Amniotic epithelial cell (primary cell): ENCODE measurements around the gene STK24.
A peak's percentile ranks its signal among the peaks of the same experiment; 100 is the strongest.

ENCODE experiments used
- DNase-seq: peaks from one replicate; pipeline ENCODE4 v3.0.0-alpha.2; 2010; ENCODE audit warnings: low read depth

The STK24 gene

GRCh38 chr13:98450539-98451111, 126.3 kb downstream of the STK24 start:
- DNase-seq: no peak

DNA sequence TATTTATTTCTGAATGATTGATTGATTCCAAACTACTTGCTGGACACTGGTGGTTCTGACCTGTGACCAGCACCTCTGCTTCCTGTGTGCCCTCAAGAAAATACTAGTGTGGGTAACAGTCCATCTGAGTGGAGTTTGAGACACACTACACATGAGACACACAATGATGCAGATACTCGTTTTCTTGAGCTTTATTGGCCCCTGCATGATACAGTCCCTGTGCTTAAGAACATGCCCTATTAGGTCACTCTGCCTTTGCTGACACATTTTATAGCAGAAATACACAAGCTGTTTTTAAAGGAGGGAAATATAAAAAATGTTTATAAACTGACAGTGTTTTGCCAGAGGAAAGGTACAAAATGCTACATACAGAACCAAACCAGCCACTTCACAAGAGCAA, 126.9 kb downstream of the STK24 start:
- DNase-seq: no peak

DNA sequence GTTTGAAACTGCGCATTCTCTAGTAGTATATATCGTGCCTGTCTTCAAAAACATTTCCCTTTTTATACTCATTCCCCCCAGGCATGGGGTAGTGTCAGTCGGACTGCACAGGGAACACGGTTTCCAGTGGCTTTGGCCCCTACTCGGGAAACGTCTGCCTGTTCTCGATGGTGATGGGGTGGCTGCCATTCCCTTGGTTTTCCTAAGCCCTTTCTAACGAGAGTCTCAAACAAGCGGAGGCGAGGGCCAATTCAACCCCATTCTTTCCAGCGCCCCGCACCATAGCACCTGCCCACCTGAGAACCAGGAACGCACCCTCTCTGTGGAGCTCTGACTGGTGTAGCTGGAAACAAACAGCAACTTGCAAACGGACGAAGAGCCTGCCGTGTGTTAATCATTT, 127.6 kb downstream of the STK24 start:
- DNase-seq: no peak

GRCh38 chr13:98448642-98448928, 128.3 kb downstream of the STK24 start:
- no peak for DNase-seq

DNA sequence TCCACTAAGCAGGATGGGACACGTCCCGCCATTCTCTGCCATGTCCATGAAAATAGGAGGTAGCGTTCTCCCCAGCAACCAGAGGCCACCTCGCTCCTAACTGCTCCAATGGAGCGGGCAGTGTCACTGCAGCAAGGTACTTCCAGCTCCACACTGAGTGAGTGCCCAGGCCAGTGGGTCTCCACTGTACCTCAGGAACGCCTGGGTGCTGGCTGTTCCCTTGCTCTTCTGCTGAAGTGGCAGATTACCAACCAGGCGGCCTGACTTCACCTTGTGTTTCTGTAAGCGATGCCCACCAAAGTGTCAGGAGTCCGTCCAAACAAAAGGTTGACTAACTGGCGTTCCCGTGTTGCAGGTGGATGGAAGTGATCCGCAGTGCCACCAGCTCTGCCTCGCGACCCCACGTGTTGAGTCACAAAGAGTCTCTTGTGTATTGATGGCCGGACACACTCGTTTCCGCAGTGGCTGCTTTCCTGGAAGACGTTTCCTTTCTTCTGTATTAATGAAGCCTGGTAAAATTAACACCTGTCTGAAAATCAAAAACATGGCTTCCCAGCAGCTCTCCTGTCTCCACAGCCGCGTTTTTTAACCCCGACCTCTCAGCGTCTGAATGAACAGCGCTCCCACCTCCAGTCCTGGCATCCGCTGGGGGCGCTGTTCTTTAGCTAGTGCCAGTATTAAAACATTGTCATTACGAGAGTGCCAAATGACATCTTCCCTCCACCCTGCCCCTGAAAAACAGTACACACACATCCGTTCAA, 128.8 kb downstream of the STK24 start:
- peak; percentile 36 for DNase-seq

GRCh38 chr13:98447130-98447529, 129.8 kb downstream of the STK24 start:
- DNase-seq: no peak

DNA sequence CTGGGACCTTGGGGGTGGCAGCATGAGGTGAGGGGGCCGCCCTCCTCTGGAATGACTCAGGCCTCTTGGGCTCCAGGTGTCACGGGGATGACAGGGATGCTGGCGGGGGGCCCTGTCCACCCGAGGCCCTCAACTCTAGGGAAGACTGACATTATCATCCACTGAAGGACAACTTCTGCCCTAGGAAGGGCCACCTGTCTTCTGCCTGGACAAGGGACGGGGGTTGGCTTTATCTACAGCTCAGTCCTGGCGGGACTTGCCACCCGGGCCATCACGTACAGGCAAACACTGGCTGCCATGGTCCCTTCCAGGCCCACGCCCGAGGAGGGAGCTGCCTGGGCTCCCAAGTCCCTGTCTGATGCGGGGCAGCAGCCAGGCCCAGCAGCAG, 130.7 kb downstream of the STK24 start:
- DNase-seq: no peak

- peak; percentile 28 for DNase-seq
These were observed 131.3 kb downstream of the STK24 start for GRCh38 chr13:98445340-98446233.

- no peak for DNase-seq
These were observed 132.5 kb downstream of the STK24 start for GRCh38 chr13:98444381-98444780.

DNA sequence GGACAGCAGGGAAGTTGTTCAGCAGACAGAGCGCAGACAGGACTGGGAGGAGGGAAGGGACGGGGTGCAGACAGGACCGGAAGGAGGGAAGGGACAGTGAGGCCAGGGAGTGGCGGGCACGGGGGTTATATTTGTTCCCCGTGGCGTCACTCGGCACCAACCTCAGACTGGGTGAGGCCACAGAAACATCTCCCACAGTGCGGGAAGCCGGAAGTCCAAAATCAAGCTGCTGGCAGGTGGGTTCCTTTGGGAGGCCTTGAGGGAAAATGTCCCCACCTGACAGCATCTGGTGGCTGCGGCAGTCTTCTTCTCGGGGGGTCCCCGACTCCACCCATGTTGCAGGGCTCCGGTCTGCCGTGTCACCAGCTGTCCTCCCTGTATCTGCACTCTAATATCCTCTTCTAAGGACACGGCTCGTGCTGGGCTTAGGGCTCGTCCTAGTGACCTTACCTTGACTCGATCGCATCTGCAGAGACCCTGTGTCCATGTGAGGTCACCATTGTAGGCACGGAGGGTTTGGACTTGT, 133.0 kb downstream of the STK24 start:
- no peak for DNase-seq

DNA sequence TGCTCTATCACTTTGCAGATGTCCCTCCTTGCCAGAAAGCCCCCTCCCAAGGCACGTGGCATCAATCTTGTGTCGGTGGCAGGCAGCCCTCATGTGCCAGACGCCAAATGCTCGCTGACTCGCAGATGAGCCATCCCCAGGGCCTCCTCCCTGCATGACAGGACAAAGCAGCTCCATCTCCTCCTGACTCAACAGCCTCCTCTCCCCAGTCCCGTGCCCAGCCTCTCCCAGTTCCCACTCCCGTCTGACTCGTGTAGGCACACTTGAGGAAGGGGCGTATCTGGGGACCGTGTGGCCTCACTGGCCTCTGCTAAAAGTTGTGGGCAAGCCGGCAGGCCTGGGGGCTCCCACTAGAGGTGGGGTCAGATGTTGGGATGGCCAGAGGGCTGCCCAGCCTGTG, 133.6 kb downstream of the STK24 start:
- DNase-seq: peak; percentile 72

- no peak for DNase-seq
These were observed 134.3 kb downstream of the STK24 start for GRCh38 chr13:98442391-98443230.

DNA sequence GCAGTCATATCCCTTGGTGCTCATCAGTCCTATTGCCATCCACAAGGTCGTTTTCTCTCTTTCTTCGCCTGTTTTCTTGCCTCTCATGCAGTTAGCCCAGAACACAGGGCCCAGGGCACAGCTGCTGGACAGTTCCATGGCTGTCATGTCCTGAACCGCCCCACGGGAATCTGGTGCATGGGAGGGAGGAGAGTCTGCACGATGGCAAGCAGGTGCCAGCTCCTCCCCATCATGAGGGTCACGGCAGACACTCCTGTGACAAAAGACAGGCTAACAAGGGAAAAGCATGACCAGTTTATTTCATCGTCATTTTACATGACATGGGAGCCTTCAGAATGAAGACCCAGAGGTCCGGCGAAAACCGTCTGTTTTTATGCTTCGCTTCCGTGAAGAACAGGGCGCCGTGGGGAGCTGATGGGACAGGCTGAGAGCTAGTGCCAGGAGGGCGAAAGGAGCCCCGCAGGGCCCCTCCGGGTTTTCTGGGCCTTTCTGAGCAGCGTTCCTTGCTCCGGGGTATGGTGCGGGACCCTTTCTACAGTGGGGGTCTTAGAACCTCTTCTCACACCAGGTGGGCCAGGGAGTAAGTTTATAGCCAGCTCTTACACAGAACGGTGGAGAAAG, 135.7 kb downstream of the STK24 start:
- DNase-seq: no peak

- DNase-seq: no peak
These were observed 136.4 kb downstream of the STK24 start for GRCh38 chr13:98440390-98441055.

GRCh38 chr13:98439896-98440295, 137.0 kb downstream of the STK24 start:
- no peak for DNase-seq

DNA sequence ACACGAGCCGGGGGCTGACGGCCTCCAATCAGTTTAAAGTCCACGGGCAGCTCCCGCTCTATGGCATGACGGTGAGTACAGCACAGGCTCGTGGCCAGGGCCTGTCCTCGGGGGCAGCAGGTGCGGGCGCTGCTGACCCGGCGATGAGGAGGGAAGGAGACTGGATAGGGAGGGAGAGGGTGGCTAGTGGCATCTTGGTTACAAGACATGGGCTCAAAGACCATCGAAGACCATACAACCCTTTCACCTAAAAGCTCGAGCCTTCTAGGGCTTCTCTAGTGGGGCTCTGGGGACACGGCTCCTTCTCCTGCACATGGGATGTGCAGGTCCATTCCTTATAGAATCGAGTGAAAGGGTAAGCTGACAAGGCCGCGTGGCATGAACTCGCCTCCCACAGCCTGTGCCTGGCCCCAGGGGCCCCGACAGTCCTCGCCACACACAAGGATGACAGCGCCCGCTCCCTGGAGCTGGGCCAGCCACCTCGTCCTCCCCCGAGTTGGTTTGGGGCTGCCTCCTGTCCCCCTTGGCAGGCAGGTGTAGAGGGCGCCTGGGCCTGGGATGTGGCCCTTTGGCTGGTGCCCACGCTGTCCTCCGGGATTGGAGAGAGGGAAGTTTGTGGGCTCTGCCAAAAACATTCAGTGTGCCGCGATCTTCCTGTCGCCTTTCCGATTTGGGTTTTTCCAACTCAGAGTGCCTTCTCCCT, 137.6 kb downstream of the STK24 start:
- DNase-seq: no peak

DNA sequence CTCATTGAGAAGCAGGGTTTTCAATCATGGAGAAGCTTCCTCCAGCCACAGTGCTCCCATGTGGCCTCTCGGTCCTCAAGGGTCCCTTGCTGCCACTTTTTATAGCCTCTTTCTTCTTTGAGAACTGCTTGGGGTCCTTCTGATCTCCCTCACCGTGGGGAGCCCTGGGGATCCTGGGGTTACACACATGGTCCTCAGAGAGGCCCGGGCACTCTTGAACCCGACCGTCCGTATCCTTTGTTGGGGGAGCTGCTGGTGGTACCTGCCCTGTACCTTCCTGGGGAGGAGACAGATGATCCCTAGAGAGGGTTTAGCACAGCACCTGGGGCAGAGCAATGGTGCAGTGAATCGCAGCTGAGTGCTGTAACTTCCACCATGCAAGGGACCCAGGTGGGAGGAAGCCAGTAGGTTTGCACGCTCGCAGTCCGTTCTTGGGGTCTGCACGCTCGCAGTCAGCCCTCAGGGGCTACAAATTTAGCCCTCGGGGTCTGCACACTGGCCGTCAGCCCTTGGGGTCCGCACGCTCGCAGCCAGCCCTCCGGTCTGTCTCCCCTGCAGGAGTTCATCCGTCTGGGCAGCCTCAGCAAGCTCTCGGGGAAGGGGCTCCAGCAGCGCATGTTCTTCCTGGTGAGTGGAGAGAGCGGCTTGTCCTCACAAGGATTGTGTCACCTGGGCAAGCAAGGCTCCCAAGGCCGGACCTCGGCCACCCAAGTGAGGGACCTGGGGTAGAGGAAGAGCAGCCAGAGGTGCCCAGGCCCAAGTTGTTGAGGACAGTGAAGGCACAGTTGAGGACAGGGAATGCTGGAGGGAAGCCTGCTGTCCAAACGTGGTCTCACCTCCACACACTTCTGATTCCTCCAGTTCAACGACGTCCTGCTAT, 138.4 kb downstream of the STK24 start:
- no peak for DNase-seq

GRCh38 chr13:98436233-98436910, 140.5 kb downstream of the STK24 start:
- no peak for DNase-seq

GRCh38 chr13:98435376-98435775, 141.5 kb downstream of the STK24 start:
- DNase-seq: no peak
